K562 (cell line): Measurements from ENCODE around the gene PLA2R1. TPM values are rescaled to one million over a fixed set of nuclear protein-coding genes. Genes with fewer than 3 reads are reported as not detected.

Experiments used
- ATAC-seq: fragments of 200-7000 bp; cut with Tn5 transposase; 3 replicates; pipeline ENCODE4 v1.9.1; 2020; ENCODE audit warnings: moderate library complexity
- BruUV-seq: library from RNA; stranded (reverse); fragments of 400-500 nt; replicated peaks from 2 replicates; lab custom pipeline; 2021; lab: Mats Ljungman, UMichigan
- CTCF ChIA-PET: fragments of 300-600 bp; formaldehyde crosslinking; extraction: SDS; loops from one replicate; lab custom pipeline; 2021; ENCODE audit warnings: low intra/inter-chr PET ratio; lab: Yijun Ruan, JAX
- POLR2A ChIA-PET: fragments of 300-600, 350-650 bp; sonication (Branson Sonifier 250); formaldehyde crosslinking; extraction: SDS; loops from one replicate; lab custom pipeline; 2021; ENCODE audit warnings: antibody characterized with exemption, inconsistent platforms; lab: Yijun Ruan, JAX
- DNase-seq, 4 experiments: peaks; one replicate each; pipeline versions ENCODE4 v3.0.0 to v3.0.0-alpha.2; 2011 to 2018; ENCODE audit warnings: low spot score in 3 of 4, mixed read lengths in 3 of 4; ENCODE audit errors: extremely low read depth in 1 of 4
- FAIRE-seq: peaks from 2 replicates; lab custom pipeline; 2011; peaks lifted over from hg19 to GRCh38; lab: Jason Lieb, UNC
- H2AFZ ChIP-seq: 2 replicates; pipeline ENCODE4 v1.6.0; 2011; ENCODE audit warnings: low read depth, low read length, control low read depth, inconsistent platforms
- H3K27ac ChIP-seq: fragments of 200-600 bp; 3 replicates; pipeline ENCODE4 v1.8.0; 2011; ENCODE audit warnings: low read depth, mild to moderate bottlenecking, control low read depth, inconsistent platforms, low read length, moderate library complexity, mixed read lengths; ENCODE audit errors: extremely low read depth
- H3K27me3 ChIP-seq, 2 experiments: fragments of 300-600 bp in 1 of 2; 2 replicates in 1 of 2; 3 replicates in 1 of 2; pipeline versions ENCODE4 v1.6.0 to v1.8.0; 2011; ENCODE audit warnings: inconsistent platforms in 2 of 2, low read length in 2 of 2, mild to moderate bottlenecking in 1 of 2, mixed read lengths in 1 of 2, moderate library complexity in 1 of 2; ENCODE audit not compliant: control insufficient read depth in 2 of 2, insufficient read depth in 2 of 2
- H3K36me3 ChIP-seq: fragments of 300-600 bp; 3 replicates; pipeline ENCODE4 v1.8.0; 2011; ENCODE audit warnings: mild to moderate bottlenecking, low read length, inconsistent platforms; ENCODE audit not compliant: control insufficient read depth, insufficient read depth
- H3K4me1 ChIP-seq, 2 experiments: fragments of 200-600 bp in 1 of 2; replicated peaks in 1 of 2; 2 replicates in 1 of 2; 3 replicates in 1 of 2; pipeline versions ENCODE4 v1.5.1 to v1.8.0; 2011; ENCODE audit warnings: inconsistent platforms in 2 of 2, low read length in 2 of 2, mild to moderate bottlenecking in 1 of 2, mixed read lengths in 1 of 2, moderate library complexity in 1 of 2; ENCODE audit not compliant: control insufficient read depth in 2 of 2, insufficient read depth in 2 of 2
- H3K4me2 ChIP-seq: 2 replicates; pipeline ENCODE4 v1.6.1; 2011; ENCODE audit warnings: low read length, control low read depth, inconsistent platforms, mixed read lengths; ENCODE audit not compliant: insufficient read depth
- H3K4me3 ChIP-seq: fragments of 200-600 bp; sonication (generic), shearing (Covaris generic); 2 replicates; pipeline ENCODE4 v1.5.1; 2016; ENCODE audit warnings: control low read depth, inconsistent platforms
- H3K79me2 ChIP-seq: fragments of 200-600 bp; 3 replicates; pipeline ENCODE4 v1.8.0; 2011; ENCODE audit warnings: low read length, inconsistent platforms; ENCODE audit not compliant: control insufficient read depth, insufficient read depth
- H3K9ac ChIP-seq, 2 experiments: 2 replicates each; pipeline versions ENCODE4 v1.6.0 to v1.6.1; 2011; ENCODE audit warnings: low read depth in 2 of 2, low read length in 2 of 2, control low read depth in 1 of 2, inconsistent platforms in 1 of 2, mild to moderate bottlenecking in 1 of 2, mixed read lengths in 1 of 2; ENCODE audit not compliant: insufficient read depth in 1 of 2
- H3K9me1 ChIP-seq: one replicate; pipeline ENCODE4 v1.6.0; 2011; ENCODE audit warnings: inconsistent platforms, mild to moderate bottlenecking, low read length, moderate library complexity; ENCODE audit not compliant: control insufficient read depth, insufficient read depth
- H3K9me3 ChIP-seq: replicated peaks from 2 replicates; pipeline ENCODE4 v1.5.1; 2011; ENCODE audit warnings: low read depth, low read length, inconsistent platforms; ENCODE audit not compliant: control insufficient read depth, insufficient read depth
- H4K20me1 ChIP-seq: replicated peaks from 2 replicates; pipeline ENCODE4 v1.6.1; 2011; ENCODE audit warnings: low read length, inconsistent platforms, mixed read lengths; ENCODE audit not compliant: control insufficient read depth, insufficient read depth
- ARID2 ChIP-seq: fragments of 450-650 bp; IDR thresholded peaks from 2 replicates; pipeline ENCODE4 v1.6.1; 2017; ENCODE audit warnings: antibody characterized with exemption, mild to moderate bottlenecking
- BCOR ChIP-seq: fragments of 450-650 bp; IDR thresholded peaks from 2 replicates; pipeline ENCODE4 v1.6.1; 2016
- CBX8 ChIP-seq: fragments of 200-600 bp; sonication (generic); IDR thresholded peaks from 2 replicates; pipeline ENCODE4 v1.6.1; 2012; ENCODE audit warnings: borderline replicate concordance, mixed run types, low read depth, mild to moderate bottlenecking, moderate library complexity, mixed read lengths, low read length, control low read depth, inconsistent platforms; ENCODE audit not compliant: poor library complexity, severe bottlenecking; ENCODE audit errors: extremely low read depth
- HIVEP1 ChIP-seq: fragments of 250-450 bp; sonication (Bioruptor Pico); IDR thresholded peaks from 2 replicates; pipeline ENCODE4 v1.4.0; 2020; ENCODE audit warnings: mild to moderate bottlenecking
- KAT2B ChIP-seq: IDR thresholded peaks from one replicate; pipeline ENCODE4 v1.6.1; 2012; ENCODE audit warnings: low read depth, mild to moderate bottlenecking, control low read depth, inconsistent platforms, low read length, moderate library complexity
- MCM3 ChIP-seq: fragments of 450-650 bp; IDR thresholded peaks from 2 replicates; pipeline ENCODE4 v1.6.1; 2016
- SMARCB1 ChIP-seq: IDR thresholded peaks from 2 replicates; pipeline ENCODE4 v1.6.1; 2011; ENCODE audit warnings: improper control_type of control experiment, low read depth; ENCODE audit not compliant: insufficient read length
- TAF9B ChIP-seq: fragments of 450-650 bp; IDR thresholded peaks from 2 replicates; pipeline ENCODE4 v1.6.1; 2018; ENCODE audit warnings: mild to moderate bottlenecking; ENCODE audit not compliant: partially characterized antibody
- ZNF217 ChIP-seq: sonication (generic); formaldehyde crosslinking; IDR thresholded peaks from 2 replicates; pipeline ENCODE4 v1.8.0; 2022; ENCODE audit warnings: mild to moderate bottlenecking, missing genetic modification reagents
- ZNF778 ChIP-seq: fragments of 450-650 bp; formaldehyde crosslinking; IDR thresholded peaks from 2 replicates; pipeline ENCODE4 v1.4.0; 2020; ENCODE audit warnings: mild to moderate bottlenecking, moderate library complexity
- ZSCAN29 ChIP-seq: fragments of 450-650 bp; IDR thresholded peaks from 2 replicates; pipeline ENCODE4 v1.6.1; 2017
- WGBS: fragments of 100-300 bp; shearing (Covaris generic); methylation state at CpG from one replicate; pipeline ENCODE4 v1.1.6; 2016; ENCODE audit warnings: low coverage, mixed read lengths; ENCODE audit not compliant: insufficient coverage; ENCODE audit errors: missing lambda C conversion rate; 5-methylcytosine and 5-hydroxymethylcytosine counted together
- in situ Hi-C: fragments of 300-500 bp; cut with MboI; formaldehyde crosslinking; loops from 4 replicates; pipeline ENCODE4 v1.15.0; 2018; ENCODE audit warnings: inconsistent platforms, mixed read lengths
- intact Hi-C: fragments of 100-400 bp; cut with micrococcal nuclease; formaldehyde crosslinking; loops from 2 replicates; pipeline ENCODE4 v1.14.2; 2022
- polyA plus RNA-seq, 8 experiments: library from polyadenylated mRNA; depleted of rRNA in 4 of 8; stranded (reverse) in 5 of 8; unstranded in 3 of 8; fragments of >200 nt; fragmentation: Nextera tagmentation in 2 of 8; fragmentation: Illumina TruSeq in 1 of 8; extraction: Ambion mirVana in 2 of 8; extraction: Trizol in 1 of 8; gene quantifications; 2 replicates each; pipeline versions ENCODE4 v1.2.1 to v1.2.3, GENCODE V29; 2011 to 2014; ENCODE audit warnings: inconsistent platforms in 1 of 8, missing spikeins in 1 of 8
- total RNA-seq, 7 experiments: library from RNA; depleted of rRNA in 6 of 7; stranded (reverse); fragments of >200 nt in 6 of 7; fragmentation: Illumina TruSeq in 2 of 7; extraction: Trizol in 2 of 7; gene quantifications; 2 replicates each; pipeline versions ENCODE4 v1.2.1 to v1.2.3, GENCODE V29; 2011 to 2021; ENCODE audit warnings: low replicate concordance in 1 of 7
- TF ChIP-seq, protein P1 (sequence below), 2 experiments: fragments of 450-650 bp; IDR thresholded peaks; 2 replicates each; pipeline ENCODE4 v1.6.1; 2016; ENCODE audit warnings: mild to moderate bottlenecking in 2 of 2, borderline replicate concordance in 1 of 2, low read depth in 1 of 2, moderate library complexity in 1 of 2

PLA2R1 gene
- total and polyA plus RNA-seq, 9 of the 15 experiments (the other 6 are each of a cell fraction or from before 2014, with no cell fraction given): not detected

DNA sequence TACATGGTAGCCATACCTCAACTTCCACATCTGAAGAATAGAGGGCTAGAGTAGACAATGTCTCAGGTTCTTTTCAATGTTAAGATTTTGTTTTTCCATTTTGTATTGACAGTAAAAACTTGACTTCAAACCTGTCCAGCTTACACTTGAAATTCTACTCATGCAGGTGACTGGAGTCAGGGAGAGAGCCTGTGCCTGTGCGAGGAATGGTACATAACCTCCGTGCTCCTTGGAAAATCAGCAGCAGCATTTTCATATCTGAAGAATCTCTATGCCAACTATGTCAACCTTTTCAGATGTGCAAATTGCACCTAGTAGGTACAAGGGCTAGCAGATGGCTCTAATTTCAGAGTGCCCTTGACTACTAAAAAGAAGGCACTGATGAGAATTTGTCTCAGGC is 2.1 kb downstream of the PLA2R1 start:
- TF ChIP-seq MCM3: no peak
- TF ChIP-seq KAT2B: no peak
- no peak for TF ChIP-seq HIVEP1 (CRISPR knock-in tag)
- TF ChIP-seq ZSCAN29: no peak
- no peak for TF ChIP-seq ARID2
- no peak for TF ChIP-seq ZNF778 (CRISPR knock-in tag)
- no peak for TF ChIP-seq CBX8
- no peak for TF ChIP-seq SMARCB1
- TF ChIP-seq TAF9B: no peak
- TF ChIP-seq, protein P1, sequence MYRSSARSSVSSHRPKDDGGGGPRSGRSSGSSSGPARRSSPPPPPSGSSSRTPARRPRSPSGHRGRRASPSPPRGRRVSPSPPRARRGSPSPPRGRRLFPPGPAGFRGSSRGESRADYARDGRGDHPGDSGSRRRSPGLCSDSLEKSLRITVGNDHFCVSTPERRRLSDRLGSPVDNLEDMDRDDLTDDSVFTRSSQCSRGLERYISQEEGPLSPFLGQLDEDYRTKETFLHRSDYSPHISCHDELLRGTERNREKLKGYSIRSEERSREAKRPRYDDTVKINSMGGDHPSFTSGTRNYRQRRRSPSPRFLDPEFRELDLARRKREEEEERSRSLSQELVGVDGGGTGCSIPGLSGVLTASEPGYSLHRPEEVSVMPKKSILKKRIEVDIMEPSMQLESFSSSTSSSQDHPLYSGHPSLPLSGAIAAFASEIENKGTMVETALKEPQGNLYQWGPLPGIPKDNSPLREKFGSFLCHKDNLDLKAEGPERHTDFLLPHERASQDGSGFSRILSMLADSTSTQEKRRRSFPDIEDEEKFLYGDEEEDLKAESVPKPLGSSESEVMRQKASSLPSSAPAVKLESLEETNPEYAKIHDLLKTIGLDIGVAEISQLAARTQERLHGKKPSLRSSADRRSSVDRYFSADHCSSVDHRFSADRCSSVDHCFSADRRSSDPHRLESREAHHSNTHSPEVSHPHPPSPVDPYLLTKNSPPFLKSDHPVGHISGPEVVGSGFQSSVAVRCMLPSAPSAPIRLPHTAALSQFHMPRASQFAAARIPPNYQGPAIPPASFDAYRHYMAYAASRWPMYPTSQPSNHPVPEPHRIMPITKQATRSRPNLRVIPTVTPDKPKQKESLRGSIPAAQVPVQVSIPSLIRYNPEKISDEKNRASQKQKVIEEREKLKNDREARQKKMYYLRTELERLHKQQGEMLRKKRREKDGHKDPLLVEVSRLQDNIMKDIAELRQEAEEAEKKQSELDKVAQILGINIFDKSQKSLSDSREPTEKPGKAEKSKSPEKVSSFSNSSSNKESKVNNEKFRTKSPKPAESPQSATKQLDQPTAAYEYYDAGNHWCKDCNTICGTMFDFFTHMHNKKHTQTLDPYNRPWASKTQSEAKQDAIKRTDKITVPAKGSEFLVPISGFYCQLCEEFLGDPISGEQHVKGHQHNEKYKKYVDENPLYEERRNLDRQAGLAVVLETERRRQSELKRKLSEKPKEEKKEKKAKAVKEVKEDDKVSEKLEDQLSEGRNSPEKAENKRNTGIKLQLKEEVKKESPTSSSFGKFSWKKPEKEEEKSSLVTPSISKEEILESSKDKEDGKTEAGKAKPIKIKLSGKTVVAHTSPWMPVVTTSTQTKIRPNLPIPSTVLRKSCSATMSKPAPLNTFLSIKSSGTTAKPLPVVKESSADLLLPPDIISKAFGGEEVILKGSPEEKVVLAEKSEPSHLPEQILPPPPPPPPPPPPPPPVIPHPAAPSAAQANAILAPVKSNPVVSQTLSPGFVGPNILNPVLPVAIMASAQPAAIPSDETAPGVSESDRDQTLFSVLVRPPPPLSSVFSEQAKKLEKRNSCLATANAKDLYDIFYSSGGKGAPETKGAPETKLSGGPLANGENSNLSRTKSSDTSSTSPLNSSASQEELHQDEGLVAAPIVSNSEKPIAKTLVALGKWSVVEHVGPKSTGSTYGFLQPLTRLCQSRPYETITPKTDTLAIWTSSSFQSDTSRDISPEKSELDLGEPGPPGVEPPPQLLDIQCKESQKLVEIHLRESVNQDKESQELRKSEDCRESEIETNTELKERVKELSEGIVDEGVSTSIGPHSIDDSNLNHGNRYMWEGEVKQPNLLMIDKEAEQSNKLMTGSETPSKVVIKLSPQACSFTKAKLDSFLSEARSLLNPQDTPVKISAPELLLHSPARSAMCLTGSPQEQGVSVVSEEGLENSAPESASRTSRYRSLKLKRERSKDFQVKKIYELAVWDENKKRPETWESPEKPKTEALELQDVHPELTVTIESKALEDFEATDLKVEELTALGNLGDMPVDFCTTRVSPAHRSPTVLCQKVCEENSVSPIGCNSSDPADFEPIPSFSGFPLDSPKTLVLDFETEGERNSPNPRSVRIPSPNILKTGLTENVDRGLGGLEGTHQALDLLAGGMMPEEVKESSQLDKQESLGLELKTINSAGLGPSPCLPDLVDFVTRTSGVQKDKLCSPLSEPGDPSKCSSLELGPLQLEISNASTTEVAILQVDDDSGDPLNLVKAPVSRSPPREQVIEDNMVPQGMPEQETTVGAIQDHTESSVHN (IDR thresholded peaks at IDR 0.05; ENCODE audit: borderline replicate concordance in 1 of 2, low read depth in 1 of 2): no peak
- TF ChIP-seq ZNF217: no peak
- TF ChIP-seq BCOR: no peak
- Histone ChIP-seq H2AFZ (no peak overlapping the region), H3K9ac (no peak overlapping the region), H3K27me3 (peaks cover 21 to 31% of the 10 kb centered on the region in 2 experiments; a peak in 3 of 5 replicates), H3K9me3 (no peaks in the 10 kb centered on the region), H4K20me1 (no peaks in the 10 kb centered on the region), H3K27ac (no peak overlapping the region), H3K79me2 (no peaks in the 10 kb centered on the region), H3K4me1 (peaks cover 0 to 7% of the 10 kb centered on the region in 2 experiments; a peak in 1 of 5 replicates), H3K4me3 (no peak overlapping the region), H3K36me3 (no peaks in the 10 kb centered on the region), H3K4me2 (no peak overlapping the region), H3K9me1 (no peaks in the 10 kb centered on the region)
- POLR2A ChIA-PET: no interaction called here
- FAIRE-seq (no peak), ATAC-seq (no peak), DNase-seq (no peak)
- intact Hi-C loops (no loop called here), in situ Hi-C loops (no loop called here)
- CTCF ChIA-PET: no interaction called here
- no TSS peak for BruUV-seq
- 0% methylated on average over 2 of the region's 2 CpGs for WGBS
